T-helper 9 cell (primary cell): ENCODE results near the gene FTSJ1.

Experiments used
- DNase-seq: peaks from one replicate; pipeline ENCODE4 v3.0.0-alpha.2; 2020

FTSJ1 gene

DNA sequence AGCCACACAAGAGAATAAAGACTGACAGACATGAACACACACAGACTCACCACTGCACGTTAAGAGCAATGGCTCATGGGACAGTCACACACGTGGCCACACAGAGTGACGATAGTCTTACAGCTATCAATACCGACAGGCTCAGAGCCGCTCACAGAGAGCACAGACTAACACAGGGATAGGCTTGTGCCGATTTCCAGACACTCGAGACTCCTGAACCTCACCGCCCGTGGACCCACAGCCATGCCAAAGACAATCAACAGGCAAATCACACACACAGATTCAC, 5.2 kb upstream of the FTSJ1 start:
- no peak for DNase-seq

DNA sequence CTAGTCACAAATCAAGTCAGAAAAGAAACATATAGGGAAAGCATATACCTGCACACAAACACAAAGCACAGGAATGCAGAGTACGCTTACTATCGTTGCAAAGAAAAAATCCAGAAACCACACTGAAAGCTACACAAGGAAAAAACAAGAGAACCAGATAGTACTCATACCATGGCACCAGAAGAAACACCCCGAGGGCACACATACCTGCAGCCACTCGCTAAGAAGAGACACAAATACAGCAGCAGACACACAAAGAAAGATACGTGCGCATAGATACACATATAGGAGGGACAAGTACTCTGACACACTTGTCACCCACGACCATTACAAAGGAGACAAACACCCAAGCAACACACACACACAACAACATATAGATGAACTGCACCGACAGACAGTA, 4.5 kb upstream of the FTSJ1 start:
- no peak for DNase-seq

DNA sequence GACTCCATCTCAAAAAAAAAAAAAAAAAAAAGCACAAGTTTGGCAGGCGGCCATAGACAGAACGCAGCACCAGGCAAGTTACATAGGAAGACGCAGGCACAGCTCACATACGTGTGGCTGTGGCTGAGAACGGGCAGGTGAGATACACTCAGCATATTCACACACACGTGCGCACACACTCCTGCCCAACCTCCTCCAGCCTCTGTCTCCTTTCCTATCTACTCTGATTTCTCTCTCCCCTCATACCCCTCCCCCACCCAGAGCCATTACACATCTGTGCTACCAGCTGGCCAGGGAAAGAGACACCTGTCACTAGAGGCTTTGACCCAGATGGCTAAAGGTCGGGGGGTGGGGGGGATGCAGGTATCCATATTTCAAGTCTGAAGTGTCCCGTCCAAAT, 3.8 kb upstream of the FTSJ1 start:
- no peak for DNase-seq

DNA sequence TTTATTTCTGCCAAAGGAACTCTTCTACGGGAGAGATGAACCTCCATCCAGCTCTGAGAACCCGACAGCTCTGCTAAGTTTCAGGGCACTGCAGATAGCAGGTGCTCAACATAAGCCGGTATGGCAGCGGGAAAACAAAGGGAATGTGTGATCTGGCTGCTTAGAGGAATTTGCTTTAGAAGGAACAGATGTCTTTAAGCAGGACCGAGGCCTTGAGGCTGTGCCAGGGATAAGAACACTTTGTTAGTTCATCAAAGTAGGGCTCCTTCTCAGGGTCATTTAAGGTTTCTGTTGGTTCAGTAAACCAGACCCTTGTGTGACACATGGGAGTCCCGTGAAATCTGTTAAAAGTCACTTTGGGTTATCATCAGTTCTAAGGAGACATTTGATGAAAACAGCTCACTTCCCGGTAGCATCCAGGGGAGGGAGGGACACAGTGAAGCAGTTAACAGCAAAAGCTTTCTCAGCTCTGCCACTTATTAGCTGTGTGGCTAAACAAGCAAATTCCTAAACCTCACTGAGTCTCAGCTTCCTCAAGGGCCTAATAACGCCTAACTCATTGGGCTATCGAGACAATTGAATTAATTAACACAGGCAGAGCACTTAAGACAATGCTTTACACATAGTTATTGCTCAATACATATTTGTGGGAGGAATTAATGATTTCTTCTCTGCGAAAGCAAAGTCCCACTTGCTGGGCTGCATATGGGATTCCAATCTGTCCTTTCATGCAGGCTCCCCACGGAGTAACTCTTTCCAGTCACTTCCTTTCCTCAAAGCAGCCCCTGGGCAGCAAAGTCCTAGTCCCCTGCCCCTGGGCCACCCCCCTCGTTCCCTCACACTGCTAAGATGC, 2.9 kb upstream of the FTSJ1 start:
- no peak for DNase-seq

DNA sequence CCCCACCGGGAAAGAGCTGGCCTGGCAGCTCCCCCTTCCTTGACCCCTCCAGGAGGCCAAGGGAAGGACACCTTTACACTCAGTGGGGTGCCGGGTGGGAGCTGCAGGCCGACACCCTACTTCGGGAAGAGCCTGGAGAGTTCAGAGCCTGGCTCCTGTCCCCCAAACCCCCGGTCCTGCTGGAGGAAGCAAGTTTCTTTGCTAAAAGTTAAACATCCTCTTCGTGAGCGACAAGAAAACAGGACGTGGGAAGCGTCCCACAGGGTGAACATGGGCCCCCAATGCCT, 2.4 kb upstream of the FTSJ1 start:
- no peak for DNase-seq

DNA sequence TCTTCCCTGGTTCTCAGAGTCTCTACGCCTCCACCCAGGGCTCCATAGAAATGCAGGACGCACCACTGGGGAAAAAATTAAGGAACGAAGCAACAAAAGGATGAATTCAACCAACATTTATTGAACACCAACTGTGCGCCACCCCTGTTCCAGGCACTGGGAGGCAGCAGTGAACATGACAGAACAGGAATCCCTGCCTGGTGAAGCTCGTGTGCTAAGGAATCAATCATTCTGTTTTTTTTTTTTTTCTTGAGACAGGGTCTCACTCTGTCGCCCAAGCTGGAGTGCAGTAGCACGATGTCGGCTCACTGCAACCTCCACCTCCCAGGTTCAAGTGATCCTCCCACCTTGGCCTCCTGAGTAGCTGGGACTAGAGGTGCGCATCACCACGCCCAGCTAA, 1.9 kb upstream of the FTSJ1 start:
- DNase-seq, result no peak

DNA sequence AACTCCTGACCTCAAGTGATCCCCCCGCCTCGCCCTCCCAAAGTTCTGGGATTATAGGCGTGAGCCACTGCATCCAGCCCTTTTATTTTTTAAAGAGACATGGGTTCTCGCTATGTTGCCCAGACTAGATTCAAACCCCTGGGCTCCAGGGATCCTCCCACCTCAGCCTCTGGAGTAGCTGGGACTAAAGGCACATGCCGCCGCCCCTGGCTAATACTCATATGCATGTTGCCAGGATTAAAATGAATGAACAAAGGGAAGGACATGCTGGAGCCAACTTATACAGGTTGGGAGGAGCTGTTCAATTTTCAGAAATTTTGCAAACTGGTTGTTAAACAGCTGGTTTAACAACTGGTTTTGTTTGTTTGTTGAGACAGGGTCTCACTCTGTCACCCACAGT, 1.4 kb upstream of the FTSJ1 start:
- DNase-seq, result no peak

DNA sequence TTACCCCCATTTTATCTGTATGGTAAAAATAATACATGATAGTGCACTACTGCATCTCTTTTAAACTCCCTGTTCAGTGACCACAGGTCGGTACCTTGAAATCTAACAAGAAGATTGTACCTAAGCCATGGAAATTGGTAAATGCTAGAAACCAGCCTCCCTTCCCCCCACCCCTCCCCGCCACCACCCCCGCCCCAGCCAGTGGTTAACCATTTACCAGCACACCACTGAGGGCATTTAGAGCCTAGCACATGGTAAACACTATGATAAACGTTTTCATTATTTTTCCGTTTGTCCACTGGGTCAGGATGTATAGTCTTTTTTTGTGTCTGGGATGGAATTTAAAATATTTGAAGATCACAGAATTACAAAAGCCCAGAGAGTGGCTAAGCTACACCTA, 703 bp upstream of the FTSJ1 start:
- no peak for DNase-seq

DNA sequence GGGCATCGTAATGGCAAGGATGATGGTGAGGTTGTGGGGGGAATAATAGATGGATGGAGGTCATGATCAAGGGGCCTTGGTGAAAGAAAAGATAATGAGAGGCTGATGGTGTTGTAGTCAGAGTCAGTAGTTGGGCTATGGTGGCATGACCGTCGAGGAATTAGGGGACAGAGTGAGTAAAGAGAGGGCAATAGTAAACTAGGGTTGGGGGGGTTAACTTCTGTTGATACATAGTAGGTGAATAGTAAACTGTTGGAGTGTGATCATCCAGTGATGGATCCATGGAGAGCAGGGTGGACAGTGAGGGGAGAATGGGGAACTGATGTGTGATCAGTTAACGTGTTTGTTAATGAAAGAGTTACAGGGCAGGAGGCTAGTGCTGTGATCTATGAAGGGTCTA, 920 bp downstream of the FTSJ1 start:
- DNase-seq, result no peak

DNA sequence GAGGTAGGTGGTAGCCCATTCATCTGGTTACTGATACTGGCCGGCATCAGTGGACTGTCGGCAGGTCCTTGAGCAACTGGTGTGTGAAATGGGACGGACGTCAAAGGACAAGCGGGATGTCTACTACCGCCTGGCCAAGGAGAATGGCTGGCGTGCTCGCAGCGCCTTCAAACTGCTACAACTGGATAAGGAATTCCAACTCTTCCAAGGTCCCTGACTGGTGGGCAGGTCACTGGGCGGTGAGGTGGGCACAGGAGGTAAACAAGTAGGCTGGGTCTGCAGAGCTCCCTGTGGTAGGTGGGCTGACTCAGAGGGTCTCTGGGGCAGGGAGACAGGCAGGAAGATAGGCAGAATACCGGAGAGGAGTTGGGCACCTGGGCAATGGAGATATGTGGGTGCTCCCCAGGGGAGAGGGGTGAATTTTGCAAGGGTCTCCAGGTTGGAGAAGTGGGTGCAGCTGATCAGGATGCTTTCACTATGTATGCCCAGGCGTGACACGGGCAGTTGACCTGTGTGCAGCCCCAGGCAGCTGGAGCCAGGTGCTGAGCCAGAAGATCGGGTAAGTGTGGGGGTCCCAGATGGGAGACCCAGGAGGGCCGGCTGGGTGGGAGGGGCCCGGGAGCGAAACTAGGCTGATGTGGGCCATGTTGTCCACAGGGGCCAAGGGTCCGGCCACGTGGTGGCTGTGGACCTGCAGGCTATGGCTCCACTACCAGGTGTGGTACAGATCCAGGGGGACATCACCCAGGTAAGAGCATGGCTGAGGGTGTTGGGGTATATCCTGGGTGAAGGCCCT, 2.2 kb downstream of the FTSJ1 start:
- no peak for DNase-seq

DNA sequence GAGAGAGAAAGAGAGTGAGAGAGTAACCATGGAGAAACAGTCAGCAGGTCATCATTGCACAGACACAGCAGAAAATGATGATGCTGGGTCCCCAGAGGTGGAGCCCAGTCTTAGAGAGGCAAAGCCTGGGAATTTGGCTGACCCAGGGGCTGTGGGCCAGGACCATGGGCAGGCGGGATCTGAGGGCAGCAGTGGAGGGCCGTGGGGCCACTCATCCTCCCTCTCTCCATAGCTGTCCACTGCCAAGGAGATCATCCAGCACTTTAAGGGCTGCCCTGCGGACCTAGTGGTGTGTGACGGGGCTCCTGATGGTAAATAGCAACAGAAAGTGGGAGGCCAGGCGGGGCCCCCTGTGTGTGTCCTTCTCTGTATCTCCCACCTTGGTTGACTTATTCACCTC, 2.8 kb downstream of the FTSJ1 start:
- no peak for DNase-seq

DNA sequence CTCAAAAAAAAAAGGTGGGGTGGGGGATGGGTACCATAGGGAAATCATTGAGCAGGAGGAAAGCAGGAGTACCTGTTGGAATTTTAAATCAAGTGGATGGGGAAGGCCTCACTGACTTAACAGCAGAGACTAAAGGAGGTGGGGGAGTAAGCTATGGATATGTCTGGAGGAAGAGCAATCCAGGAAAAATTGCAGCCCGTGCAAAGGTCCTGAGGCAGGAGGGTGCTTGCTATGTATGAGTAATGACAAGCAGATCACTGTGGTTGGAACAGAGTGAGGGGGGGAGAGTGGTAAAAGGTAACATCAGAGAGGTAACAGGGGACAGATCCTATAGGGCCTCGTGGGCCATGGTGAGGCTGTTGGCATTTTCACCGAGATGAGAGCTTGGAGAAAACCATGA, 4.1 kb downstream of the FTSJ1 start:
- DNase-seq, result no peak

DNA sequence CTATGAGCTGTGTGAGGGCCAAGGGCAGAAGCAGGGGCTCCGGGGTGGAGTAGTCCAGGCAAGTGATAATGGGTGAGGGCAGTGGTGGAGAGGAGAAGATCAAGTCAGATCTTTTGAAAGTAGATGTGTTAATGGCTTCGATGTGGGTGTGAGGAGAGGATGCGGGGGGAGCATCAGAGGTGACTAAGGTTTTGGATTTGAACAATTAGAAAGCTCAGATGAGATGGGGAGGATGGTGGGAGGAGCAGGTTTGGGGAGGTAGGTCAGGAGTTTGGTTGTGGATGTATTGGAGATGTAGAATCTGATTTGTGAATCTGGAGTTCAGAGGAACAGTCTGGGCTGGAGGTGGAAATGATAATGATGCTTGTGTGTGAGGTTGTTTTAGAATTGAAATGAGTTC, 4.6 kb downstream of the FTSJ1 start:
- DNase-seq, result no peak

DNA sequence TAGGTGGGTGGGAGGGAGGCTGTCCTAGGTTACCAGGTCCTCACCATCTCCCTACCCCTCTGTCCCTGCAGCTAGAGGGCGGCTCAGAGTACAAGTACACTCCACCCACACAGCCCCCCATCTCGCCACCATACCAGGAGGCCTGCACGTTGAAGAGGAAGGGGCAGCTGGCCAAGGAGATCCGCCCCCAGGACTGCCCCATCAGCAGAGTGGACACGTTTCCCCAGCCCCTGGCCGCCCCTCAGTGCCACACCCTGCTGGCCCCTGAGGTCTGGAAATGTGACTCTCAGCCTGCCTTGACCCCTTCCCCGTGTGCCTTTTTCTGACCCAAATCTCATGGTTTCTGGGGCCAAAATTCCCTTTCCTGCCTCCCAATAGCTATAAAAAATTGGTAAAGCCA, 6.5 kb downstream of the FTSJ1 start:
- DNase-seq, result no peak

DNA sequence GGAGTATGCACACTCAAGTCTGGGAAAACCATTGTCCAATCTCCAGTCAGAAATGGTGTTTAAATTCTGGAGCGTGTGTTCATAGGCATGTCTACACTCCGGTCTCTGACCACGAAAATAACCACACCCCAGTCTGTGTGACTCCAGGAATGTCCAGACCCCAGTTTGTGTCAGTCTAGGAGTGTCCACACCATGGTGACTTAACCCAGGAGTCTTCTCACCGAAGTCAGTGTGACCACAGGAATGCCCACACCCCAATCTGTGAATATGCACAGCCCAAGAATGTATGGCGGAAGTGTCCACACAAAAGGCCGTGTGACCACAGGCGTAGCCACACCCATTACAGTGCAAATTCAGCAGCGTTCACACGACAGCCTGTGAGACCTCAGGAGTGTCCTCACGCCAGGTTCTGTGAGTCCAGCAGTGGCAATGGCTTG, 11.4 kb downstream of the FTSJ1 start:
- DNase-seq, result no peak

DNA sequence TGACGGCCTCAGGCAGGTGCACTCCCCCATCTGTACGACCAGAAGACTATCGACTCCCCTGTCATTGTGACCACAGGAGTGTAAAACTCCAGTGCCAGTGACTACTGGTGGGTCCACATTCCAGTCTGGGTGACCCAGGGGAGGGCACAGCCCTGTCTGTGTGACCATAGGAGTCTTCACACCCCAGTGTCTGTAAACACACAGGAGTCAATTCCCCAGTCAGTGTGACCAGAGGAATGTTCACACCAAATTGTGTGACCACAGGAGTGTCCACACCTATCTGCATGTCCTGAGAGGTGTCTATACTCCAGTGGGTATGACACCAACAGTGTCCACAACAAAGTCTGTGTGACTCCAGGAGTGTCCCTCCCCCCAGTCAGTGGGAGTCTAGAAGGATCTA, 12.0 kb downstream of the FTSJ1 start:
- no peak for DNase-seq

DNA sequence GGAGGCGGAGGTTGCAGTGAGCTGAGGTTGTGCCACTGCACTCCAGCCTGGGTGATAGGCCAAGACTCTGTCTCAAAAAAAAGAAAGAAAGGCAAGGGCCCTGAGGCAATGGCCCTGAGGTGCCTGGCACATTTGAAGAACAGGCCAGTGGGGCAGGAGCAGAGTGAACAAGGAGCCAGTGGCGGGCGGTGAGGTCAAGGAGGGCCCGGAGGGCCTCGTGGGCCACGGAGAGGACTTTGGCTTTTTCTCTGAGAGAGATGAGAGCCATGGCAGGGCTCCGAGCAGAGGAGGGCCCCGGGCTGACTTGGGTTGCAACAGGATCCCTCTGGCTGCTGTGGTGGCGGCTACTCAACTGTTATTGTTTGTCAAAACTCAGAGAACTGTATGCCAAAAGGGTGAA, 13.3 kb downstream of the FTSJ1 start:
- DNase-seq, result no peak

DNA sequence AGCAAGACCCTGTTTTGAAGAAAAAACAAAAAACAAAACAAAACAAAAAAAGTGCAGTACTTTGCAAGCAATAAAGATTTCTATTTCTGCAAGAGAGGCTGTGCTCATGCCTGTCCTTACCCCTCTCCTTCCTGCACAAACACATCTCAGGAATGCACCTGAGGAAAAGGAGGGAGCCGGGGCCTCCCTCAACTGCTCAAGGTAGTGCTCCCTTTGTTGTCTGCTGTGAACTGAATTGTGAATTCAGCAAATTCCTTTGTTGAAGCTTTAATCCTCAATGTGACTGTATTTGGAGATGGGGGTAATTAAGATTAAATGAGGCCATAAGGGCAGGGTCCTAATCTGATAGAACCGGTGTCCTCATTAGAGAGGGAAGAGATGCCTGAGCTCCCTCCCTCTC, 13.9 kb downstream of the FTSJ1 start:
- DNase-seq, result no peak

DNA sequence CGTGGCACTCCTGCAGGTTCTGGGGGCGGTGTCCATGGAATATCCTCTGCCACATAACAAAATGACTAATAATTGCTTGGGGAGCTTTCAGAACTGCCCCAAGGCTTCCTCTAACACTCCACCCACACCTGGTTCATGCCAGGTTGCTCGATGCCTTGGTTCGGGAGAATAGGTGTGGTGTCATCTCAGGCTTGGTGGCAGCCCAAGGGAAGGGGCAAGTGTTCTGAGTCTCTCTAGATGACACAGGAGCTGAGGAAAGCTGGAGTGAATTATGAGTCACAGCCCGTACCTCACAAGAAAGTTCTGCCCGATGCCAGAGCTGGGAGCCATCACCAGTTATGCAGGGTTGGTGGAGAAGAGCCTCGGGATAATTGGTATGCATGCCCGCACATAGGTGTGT, 14.7 kb downstream of the FTSJ1 start:
- no peak for DNase-seq

DNA sequence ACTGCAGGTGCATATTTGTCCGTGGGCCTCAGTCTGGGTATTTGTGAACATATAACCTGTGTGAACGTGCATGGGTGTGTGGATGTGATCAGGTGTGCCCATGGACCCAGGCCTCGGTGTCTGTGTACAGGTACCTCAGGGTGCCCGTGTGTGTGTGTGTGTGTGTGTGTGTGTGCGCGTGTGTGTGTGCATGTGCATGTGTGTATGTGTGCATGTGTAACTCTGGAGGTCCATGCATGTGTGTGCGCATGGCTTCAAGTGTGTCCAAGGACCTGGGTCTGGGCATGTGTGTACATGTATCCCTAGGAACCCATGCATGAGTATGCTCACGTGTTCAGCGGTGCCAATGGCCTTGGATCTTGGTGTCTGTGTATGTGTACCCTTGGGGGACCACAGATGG, 15.8 kb downstream of the FTSJ1 start:
- no peak for DNase-seq

DNA sequence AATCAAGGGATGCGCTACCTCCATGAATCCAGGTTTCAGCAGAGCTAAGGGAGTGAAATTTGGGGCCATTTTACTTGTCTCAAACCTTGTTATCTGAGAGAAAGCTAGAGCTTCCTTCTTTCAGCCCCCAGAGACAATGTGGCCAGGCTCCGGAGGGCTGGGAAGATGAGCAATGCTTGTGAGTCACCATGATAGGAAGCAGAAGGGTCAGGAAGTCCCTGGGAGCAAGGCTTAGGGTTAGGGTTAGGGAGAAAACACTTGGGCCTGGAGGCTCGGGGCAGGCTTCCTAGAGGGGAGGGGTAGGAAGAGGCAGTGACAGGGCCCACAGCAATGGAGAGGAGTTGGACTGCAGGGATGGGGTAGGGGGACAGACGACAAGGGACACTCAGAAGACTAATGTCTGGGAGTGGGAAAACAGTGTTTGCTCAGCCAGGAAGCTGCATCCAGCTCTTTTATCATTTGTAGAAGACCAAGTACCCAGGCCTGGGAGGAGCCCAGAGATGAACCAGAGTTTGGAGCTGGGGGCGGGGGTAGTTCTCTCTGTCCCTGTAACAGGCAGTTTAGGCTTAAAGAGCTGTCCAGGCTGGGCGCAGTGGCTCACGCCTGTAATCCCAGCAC, 16.4 kb downstream of the FTSJ1 start:
- no peak for DNase-seq

DNA sequence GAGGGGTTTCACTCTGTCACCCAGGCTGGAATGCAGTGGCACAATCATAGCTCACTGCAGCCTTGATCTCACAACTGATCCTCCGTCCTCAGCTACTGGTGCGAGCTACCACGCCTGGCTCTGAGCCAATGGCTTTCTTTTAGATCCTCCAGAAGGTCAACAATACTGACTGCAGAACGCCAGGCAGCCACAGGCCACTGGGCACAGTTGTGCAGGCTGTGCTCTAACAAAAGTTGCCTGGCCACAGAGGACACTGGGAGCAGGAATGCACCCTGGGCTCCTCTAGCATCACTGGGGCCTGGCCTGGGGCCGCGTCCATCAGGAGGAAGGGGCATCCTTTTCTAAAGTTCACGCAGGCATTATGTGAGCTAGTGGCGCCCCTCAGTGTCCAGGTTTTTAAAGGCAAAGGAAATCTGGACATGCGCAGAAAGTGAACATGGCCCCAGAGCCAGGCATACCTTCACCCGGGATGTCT, 17.9 kb downstream of the FTSJ1 start:
- DNase-seq, result no peak

DNA sequence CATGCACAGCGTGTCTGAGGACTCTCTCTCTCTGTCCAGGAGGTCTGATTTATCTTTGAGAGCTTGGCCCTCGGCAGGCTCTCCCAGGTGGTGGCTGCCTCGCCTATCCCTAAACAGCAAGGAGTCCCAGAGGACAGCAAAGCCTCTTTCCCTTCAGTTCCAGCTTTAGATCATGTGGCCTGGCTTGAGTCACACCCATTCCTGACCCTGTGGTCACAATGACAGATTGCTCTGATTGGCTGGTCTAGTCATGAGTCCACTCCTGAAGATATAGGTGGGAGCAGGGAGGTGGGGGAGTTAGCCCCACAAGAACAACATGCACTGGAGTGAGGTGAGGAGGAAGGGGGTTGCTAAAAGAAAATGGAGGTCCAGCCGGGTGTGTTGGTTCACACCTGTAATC, 20.7 kb downstream of the FTSJ1 start:
- DNase-seq, result no peak

DNA sequence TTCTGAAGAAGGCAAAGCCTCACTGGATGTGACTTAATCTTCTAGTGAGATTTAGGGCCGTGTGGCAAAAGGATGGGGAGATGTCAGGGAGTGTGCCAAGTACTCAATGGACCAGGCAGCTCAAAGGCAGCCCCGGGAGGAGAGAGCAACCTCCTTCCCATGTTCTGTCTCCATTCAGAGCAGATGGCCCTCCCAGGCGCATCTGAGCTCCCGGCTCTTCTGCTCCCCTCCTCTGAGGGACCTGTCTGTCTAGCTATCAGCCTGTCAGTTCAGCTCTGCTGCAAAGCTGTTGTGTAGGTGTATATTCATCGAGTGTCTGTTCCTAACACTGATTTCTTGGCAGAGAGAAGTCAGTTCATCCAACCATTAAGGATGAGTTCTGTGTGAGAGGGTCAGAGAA, 21.9 kb downstream of the FTSJ1 start:
- DNase-seq, result no peak
